H1 (cell line): ENCODE data around the gene CHD1L. TPM values are rescaled to one million over a fixed set of nuclear protein-coding genes. Genes with fewer than 3 reads are reported as not detected.

ENCODE experiments used
- polyA plus RNA-seq, 7 experiments: library from polyadenylated mRNA; depleted of rRNA in 3 of 7; stranded (reverse) in 5 of 7; unstranded in 2 of 7; fragments of >200 nt in 5 of 7; fragments of 200-250 nt in 2 of 7; gene quantifications; 1 replicate in 5 of 7; 2 replicates in 1 of 7; 4 replicates in 1 of 7; pipeline versions ENCODE4 v1.2.1 to v1.2.3, GENCODE V29; 2011 to 2013; ENCODE audit warnings: missing spikeins in 2 of 7, mixed read lengths in 2 of 7
- total RNA-seq: library from RNA; stranded (reverse); fragmentation: NEBNext Ultra II Directional; extraction: Animal tissue kit (Norgen Biotek cat#: 25700); gene quantifications from 2 replicates; pipeline ENCODE4 v1.2.1, GENCODE V29; 2021

The CHD1L gene
- total and polyA plus RNA-seq, 2 of the 8 experiments (the other 6 are each of a cell fraction or from before 2014, with no cell fraction given), result 20.2 to 51.2 TPM

Other genes starting within 250 kb of the CHD1L start
- gene PRKAB2, start 70.2 kb upstream of the CHD1L start, total RNA-seq, result 18.9 and 19.8 TPM in 2 replicates
- 12.1 and 15.0 TPM in 2 replicates for gene PRKAB2, start 70.2 kb upstream of the CHD1L start, polyA plus RNA-seq (2011; rRNA removed)
- 0.34 TPM in 2 replicates for gene FMO5, start 17.3 kb upstream of the CHD1L start, total RNA-seq
- gene FMO5, start 17.3 kb upstream of the CHD1L start, polyA plus RNA-seq (2011; rRNA removed), result 0.16 and 0.27 TPM in 2 replicates